NCI-H226 (cell line): ENCODE measurements around the gene GPR37.

ENCODE experiments used
- DNase-seq: peaks from one replicate; pipeline ENCODE4 v3.0.0-alpha.2; 2015

The GPR37 gene

DNA sequence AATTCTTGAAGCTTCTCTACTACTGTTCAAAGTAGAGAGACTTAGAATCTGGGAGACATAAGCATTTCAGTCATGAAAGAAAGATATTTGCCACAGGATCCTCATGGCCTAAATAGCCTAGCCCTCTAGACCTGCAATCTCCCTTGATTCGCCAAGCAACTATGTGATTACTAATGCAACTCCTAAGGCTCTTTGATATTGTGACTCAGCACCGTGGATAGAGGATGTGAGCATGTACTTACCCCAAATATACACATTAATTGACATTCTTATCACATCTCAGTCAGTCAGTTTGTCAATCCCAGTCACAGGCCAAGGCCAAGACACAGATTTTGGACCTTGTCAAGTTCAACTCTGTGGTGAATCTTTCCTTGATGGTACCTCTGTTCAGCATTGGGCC, 42.6 kb downstream of the GPR37 start:
- DNase-seq, result peak; percentile 90

DNA sequence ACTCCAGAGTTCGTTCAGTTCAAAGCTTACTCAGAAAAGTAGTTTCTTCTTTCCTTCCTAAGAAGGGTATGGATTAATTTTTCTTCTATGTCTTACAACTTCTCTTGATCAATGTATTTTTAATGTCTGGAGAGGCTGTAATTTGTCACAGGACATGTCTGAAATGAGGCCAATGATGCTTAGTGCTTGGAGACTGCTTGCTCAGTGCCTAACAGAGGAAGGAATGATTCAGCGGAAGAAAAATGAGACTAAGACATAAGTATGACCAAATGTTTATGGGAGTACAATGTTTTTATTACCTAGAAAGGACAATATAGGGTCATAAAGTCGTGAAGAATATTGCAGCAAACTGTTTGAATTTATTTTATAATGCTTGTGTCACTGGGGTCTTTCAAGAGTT, 43.3 kb downstream of the GPR37 start:
- peak; percentile 52 for DNase-seq

DNA sequence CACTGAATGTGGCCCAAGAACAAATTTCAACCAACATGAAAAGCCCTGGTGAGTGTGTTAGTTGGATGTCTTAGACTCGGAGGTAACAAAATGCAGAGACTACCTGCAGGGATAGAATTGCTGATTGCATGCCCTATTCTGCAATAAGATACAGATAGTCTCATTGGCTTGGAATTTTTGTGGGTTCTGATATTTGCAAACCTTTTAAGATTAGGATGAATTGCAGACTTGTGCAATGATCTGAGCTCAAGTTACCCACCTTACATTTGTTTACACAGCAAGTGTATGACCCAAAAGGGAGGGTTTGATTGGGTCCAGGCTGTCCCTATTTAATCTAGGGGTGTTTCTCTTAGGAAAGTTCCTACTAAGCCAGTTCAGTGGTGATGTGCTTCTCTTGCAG, 45.4 kb downstream of the GPR37 start:
- DNase-seq, result peak; percentile 92

- DNase-seq, result no peak
Measured at GRCh38 chr7:124718032-124718766, 47.4 kb downstream of the GPR37 start.

DNA sequence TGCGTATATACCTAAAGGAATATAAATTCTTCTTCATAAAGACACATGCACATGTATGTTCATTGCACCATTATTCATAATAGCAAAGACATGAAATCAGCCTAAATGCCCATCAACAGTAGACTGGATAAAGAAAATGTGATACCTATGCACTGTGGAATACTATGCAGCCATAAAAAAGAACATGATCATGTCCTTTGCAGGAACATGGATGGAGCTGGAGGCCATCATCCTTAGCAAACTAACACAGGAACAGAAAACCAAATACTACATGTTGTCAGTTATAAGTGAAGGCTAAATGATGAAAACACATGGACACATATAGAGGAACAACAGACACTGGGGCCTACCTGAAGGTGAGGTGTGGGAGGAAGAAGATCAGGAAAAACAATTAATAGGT, 48.7 kb downstream of the GPR37 start:
- DNase-seq, result no peak

DNA sequence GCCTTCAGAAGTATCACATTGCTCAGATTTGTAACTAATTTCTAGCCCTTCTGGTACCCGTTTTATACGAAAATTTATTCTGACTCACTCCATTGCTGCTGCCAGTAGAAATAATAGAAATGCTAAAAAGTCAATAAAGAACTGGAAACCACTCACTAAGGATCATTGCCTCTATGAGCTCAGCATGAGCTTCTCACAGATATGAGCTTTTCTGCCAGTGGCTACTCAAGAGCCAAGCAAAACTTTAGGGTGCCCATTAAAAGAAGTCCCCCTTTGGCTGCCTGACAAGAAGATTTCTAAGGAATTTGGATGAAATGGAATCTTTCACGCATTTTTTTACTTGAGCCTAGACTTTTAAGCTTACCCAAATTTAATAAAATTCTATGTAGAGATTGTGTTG, 52.5 kb downstream of the GPR37 start:
- DNase-seq, result no peak

DNA sequence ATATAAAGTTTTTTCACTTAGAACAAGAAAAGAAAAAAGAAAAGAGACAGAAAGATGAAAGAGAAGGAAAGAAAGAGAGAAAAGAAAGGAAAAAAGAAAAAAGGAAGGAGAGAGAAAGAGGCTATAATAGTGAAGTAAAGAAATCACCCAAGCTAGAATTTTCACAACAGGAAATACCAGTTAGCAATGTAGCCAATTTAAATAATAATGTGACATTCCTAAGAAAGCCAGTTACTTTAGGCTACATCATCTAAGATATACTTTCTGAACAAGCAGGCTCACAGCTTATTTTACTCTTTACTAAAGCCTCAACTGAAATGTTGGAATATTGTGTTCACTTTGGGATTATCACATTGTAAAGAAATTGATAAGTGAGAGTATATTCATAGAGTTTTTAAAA, 53.6 kb downstream of the GPR37 start:
- no peak for DNase-seq

GRCh38 chr7:124702385-124702784, 63.2 kb downstream of the GPR37 start:
- DNase-seq, result peak; percentile 38

DNA sequence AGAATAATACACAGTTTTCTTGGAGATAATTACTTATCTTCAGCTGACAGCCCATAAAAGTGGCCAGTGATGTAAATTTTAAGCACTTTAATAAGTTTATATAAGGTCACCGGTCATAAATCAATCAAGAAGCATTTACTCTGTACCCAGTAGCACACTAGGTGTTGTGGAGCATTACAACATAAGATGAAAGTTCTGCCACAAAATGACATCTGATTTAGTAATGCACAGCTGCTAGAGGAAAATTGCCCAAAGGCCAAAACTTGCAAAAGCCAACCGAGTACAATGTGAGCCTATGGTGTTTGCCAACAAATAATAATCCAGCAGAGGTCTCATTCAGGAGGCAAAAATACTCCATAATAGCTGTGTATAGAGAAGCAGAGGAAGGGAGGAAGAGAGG, 63.6 kb downstream of the GPR37 start:
- peak; percentile 33 for DNase-seq

DNA sequence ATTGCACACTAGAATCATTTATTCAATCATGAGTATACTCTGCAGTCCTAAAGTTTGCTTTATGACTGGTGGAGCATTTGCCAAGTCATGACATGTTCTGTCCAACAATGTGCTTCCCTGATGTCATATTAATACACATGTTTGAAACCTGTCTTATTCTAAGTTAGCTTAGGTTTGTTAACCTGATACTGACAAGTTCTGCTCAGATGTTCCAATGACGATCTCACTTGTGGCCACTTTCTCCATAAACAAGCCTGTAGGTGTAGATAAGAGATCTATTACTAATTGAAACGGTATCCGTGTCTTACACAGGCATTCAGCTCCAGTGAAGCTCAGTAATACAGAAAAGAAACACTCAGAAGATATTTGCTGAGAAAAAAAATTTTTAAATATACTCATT, 64.9 kb downstream of the GPR37 start:
- peak; percentile 23 for DNase-seq

DNA sequence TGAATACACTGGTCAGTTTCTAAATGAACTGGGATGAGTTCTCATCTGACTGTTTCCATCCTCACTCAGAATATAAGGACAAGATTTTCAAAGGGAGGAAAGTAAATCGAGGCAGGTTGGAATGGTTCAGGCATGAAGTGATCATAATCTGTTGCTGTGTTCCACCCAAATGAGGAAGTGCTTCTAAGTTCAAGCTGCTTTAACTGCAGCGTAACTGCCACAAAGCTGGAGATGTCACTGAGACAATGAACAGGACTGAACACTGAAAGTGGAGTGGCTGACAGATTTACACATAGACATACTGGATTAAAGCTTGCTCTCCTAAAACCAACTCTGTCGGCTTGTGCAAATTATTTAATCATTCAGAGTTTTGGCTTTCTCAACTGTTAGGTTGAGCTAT, 66.6 kb downstream of the GPR37 start:
- DNase-seq, result no peak

DNA sequence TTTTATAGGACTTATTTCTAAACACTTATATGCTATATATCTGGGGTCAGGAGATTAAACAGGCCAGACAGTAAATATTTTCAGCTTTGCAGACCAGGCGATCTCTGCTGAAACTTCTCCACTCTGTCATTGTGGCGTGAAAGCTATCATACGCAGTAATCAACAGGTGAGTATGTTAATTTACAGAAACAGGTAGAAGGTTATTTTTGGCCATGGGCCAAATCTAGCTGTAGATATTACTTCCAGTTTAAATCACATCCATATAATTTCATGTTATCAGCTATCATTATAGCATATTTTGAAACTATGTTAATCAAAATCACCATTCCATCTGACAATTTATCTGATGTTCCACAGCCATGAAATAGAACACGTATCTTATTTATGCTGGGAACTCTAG, 67.8 kb downstream of the GPR37 start:
- no peak for DNase-seq
